Inferior parietal cortex (tissue), 1 donor: ENCODE measurements around the gene ZDHHC7.

ENCODE experiments used
- DNase-seq: peaks from one replicate; pipeline ENCODE4 v3.0.0-alpha.2; 2016; ENCODE audit errors: extremely low spot score

ZDHHC7 gene

DNA sequence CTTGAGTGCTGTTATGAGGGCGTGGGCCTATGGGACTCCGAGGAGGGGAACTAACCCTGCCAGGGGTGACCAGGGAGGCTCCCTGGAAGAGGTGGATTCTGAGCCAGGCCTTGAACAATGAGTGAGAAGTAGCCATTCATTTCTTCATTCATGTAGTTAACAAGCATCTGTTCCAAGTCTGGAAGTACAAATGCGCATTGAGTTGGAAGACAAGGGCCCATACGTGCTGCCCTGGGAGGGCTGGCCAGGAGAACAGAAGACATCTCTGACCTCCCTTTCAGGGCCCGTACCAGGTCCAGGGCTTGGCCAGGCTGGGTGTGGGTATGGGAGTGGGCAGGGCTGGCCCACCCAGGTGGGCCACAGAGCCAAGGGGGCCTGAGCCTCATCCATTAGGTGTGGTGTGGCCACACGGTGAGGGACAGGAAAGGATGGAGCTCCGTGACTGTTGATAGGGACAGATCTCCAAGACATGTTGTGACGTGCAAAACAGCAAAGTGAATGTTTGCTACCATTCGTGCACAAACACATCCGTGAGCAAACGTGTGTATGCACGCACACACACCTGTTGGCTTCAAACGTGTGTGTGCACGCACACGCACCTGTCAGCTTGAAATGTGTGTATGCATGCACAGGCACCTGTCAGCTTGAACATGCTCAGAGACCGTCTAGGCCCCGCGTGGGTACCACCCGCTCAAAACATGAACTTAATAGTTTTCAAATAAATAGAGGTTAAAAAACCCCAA, 46.8 kb downstream of the ZDHHC7 start:
- DNase-seq = no peak

GRCh38 chr16:84963066-84963465, 48.3 kb downstream of the ZDHHC7 start:
- no peak for DNase-seq

- DNase-seq = no peak
These were observed 50.4 kb downstream of the ZDHHC7 start for GRCh38 chr16:84960942-84961341.

DNA sequence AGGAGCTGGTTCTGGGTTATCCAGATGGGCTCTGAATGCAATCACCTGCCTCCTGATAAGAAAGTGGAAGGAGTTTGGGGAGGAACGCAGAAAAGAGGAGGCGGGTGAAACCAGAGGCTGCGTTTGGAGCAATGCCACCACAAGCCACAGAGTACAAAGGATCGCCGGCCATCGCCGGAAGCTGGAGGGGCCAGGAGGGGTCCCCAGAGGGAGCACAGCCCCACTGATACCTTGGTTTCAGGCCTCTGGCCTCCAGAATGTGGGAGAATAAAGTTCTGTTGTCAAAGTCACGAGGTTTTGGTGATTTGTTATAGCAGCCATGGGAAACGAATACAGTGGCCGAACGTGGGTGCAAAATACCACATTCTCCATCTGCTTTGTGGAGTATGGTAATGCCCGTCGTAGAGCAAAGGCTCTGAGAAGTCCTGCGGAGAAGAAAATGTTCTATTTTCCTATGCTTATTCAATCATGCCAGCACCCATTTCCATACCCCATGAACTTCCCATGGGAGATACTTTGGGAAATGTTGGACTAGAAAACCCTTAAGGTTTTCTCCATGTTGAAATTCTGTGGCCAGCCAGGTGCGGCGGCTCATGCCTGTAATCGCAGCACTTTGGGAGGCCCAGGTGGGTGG, 51.4 kb downstream of the ZDHHC7 start:
- no peak for DNase-seq

- DNase-seq = no peak
These were observed 52.2 kb downstream of the ZDHHC7 start for GRCh38 chr16:84959045-84959576.

GRCh38 chr16:84957792-84958191, 53.5 kb downstream of the ZDHHC7 start:
- no peak for DNase-seq

- no peak for DNase-seq
These were observed 54.1 kb downstream of the ZDHHC7 start for GRCh38 chr16:84957192-84957591.

DNA sequence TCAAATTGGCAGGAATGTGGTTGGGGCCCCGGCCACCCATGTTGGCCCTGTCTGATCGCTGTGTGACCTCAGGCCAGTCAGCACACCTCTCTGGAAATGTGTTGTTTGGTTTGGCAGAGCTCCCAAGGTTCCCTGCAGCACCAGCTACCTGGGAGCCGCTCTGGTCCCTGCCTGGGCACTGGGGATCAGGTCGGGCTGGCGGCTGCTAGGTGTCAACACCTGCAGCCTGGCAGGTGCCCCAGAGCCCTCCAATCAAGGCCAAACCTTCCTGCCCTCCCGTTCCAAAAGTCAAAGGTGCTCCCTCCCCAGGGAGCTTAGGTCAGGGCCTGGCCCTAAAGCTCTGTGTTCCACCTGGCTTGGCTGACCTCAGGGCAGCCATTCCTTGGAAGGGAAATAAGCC, 55.9 kb downstream of the ZDHHC7 start:
- no peak for DNase-seq

- no peak for DNase-seq
These were observed 58.1 kb downstream of the ZDHHC7 start for GRCh38 chr16:84953190-84953746.

DNA sequence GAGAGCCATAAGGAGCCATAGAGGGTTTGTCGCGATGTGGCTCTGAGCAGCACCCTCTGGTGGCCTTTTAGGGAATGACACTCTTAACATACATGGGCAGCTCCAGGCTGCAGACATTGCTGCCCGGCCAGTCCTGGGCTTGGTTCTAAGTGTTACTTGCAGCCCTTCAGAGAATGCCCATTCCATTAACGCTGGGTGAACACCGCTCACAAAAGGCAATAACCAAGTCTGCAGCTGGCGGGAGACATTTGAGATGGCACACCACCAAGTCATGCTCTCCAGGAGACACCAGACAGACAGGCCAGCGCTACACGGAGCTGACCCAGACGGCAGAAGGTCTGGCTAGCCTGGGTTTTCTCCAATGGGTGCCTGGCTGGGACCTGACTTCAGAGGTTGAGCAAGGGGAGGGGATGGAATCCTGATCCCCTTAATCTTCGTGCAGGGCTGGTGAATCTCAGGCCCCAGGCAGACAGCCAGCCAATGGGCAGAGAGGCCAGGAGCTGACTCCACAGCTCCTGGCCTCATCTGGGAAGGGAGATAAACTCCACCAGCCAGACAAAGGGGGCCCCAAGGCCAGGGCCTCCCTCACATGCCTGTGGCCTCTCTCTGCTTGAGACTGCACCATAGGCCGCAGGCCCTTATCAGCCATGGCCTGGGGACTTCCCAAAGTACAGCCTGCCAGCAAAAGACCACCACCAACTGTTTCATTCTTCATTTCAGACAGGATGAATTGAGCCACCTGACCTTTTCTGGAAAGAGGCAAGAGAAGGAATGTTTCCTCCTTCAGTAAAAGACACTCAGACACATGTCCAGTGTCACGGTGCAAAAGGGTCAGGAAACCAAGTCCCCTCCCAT, 58.8 kb downstream of the ZDHHC7 start:
- peak; percentile 94 for DNase-seq

DNA sequence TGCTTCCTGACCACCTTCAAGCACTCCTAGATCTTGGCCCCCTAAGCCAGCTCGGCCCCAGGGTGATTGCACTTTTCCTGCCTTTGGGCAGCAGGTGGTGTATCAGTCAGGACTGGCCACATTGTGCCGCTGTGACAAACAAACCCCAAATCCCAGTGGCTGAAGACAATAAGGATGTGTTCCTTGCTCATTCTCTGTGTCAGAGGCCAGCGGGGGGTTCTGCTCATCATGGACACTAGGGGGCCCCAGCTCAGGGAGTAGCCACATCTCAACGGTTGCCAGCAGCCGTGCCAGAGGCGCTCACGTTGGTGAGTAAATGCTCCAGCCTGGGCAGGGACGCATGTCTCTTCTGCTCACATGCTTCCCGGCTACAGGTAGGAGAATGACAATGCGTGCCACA, 60.4 kb downstream of the ZDHHC7 start:
- DNase-seq = no peak

DNA sequence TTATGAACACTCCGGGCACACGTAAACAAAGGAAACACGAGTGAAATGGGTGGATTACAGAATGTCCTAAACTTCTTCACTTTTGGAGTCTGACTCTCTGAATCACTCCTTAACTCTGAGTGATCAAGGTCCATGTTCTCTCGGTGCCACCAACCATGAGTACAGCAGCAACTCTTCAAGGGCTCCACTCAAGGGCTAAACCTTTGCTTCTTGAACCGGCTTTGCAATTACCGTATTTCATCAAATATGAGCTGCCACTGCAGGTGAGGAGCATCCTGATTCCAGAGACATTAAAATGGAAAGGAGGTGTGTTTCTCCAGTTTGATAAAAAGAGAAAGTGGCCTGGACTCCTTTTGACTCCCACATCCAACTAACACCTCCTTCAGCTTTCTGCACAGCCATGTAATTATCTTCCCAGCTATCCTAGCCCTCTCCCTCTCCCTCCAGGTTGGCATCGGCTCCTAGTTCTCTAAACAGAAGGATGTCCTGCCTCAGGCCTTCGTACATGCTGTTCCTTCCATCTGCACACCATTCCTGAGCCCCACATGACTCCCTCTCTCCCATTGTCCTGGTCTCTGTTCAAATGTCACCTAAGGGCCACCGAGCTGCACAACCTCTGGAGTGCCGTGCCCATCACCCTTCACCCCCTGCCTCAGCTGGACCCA, 61.4 kb downstream of the ZDHHC7 start:
- no peak for DNase-seq

GRCh38 chr16:84948851-84949610, 62.3 kb downstream of the ZDHHC7 start:
- no peak for DNase-seq

GRCh38 chr16:84947996-84948850, 63.1 kb downstream of the ZDHHC7 start:
- DNase-seq = no peak

GRCh38 chr16:84947022-84947421, 64.3 kb downstream of the ZDHHC7 start:
- DNase-seq = no peak

- DNase-seq = no peak
These were observed 67.7 kb downstream of the ZDHHC7 start for GRCh38 chr16:84943620-84944019.

DNA sequence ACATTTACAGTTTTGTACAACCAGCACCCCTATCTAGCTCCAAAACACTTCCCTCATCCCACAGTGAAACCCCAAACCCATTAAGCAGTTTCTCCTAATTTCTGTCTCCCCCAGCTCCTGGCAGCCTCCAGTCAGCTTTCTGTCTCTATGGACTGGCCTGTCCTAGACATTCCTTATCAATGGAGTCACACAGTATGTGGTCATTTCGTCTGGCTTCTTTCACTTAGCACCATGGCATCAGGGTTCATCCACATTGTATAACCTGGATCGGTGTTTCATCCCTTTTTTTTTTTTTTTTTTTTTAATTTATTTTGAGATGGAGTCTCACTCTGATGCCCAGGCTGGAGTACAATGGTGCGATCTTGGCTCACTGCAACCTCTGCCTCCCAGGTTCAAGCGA, 68.5 kb downstream of the ZDHHC7 start:
- DNase-seq = no peak

DNA sequence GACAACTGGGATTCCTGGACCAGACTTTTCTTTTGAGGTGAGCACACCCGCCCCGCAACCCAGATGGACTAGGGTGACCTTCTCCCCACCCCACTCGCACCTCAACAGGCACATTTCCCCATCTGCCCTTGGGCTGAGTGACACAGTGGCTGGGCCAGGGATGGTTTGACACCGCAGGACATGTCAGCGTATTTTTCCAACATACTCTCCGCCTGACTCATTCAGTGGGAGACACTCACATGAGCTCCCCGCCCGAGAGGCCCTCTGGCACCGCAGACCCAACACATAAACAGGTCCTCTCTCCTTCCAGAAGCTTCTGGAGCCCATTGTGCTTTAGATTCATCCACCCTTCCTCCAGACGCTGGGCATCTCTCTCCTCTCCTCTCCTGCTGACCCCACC, 69.4 kb downstream of the ZDHHC7 start:
- no peak for DNase-seq

GRCh38 chr16:84940670-84941551, 70.4 kb downstream of the ZDHHC7 start:
- DNase-seq = no peak
